Measurements from ENCODE around the gene C16orf78. TPM values are rescaled to one million over a fixed set of nuclear protein-coding genes. Genes with fewer than 3 reads are reported as not detected.

C16orf78 gene
- total and polyA plus RNA-seq, 2 of the 4 experiments (the other 2 are of a cell fraction): not detected

DNA sequence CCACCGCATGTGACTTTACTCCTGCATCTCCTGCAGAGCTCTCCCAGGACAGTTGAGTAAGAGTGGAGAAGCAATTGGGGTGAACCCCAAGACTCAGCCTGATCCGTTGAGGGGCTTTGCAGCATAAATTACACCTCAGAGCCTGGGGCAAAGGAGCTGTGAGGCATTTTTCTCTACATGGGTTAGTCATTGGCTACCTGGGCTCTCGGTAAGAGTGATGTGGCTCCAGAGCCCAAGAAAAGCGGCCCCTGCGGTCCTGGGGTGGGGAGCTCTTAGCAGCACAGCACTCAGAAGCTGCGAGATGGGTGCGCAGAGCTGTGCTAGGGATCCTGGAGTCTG lies 40.4 kb upstream of the C16orf78 start:
- Histone ChIP-seq H3K4ac (ENCODE audit: low read depth, low read length) (no peak overlapping the region), H3K4me3 (ENCODE audit: insufficient read depth, low read depth, low read length) (no peak overlapping the region), H3K23ac (ENCODE audit: low read depth, low read length) (no peak overlapping the region), H3K14ac (replicated peaks; ENCODE audit: low read depth, low read length) (no peak overlapping the region), H3K9ac (ENCODE audit: low read depth, low read length) (no peak overlapping the region), H4K91ac (ENCODE audit: insufficient read depth, low read depth, low read length) (no peak overlapping the region), H3K9me3 (ENCODE audit: control insufficient read depth, insufficient read depth, low read length) (no peaks in the 10 kb centered on the region), H3K4me1 (ENCODE audit: control insufficient read depth, insufficient read depth, low read length) (no peaks in the 10 kb centered on the region), H2BK20ac (ENCODE audit: low read depth, low read length) (no peak overlapping the region), H4K8ac (ENCODE audit: low read depth in 2 of 2, low read length in 2 of 2) (no peak overlapping the region), H2AFZ (replicated peaks; ENCODE audit: low read length, poor library complexity) (no peak overlapping the region), H2BK5ac (ENCODE audit: low read depth, low read length, poor library complexity, severe bottlenecking) (no peak overlapping the region), H3K36me3 (ENCODE audit: control insufficient read depth, insufficient read depth, low read length) (no peaks in the 10 kb centered on the region), H3K79me1 (ENCODE audit: low read depth in 1 of 2, low read length in 2 of 2) (no peaks in the 10 kb centered on the region), H2BK120ac (ENCODE audit: low read depth, low read length) (no peak overlapping the region), H4K20me1 (ENCODE audit: insufficient read depth, low read length) (no peaks in the 10 kb centered on the region), H2BK15ac (ENCODE audit: low read depth, low read length) (no peak overlapping the region), H3K56ac (ENCODE audit: extremely low read depth, insufficient read depth, low read length) (no peak overlapping the region), H3K9me1 (ENCODE audit: insufficient read depth, low read length) (no peaks in the 10 kb centered on the region), H2AK9ac (replicated peaks; ENCODE audit: low read depth, low read length, poor library complexity) (no peak overlapping the region), H3K27ac (ENCODE audit: insufficient read depth, low read length) (no peak overlapping the region), H4K5ac (ENCODE audit: low read depth, low read length) (no peak overlapping the region), H3K4me2 (ENCODE audit: low read depth, low read length) (no peak overlapping the region), H2AK5ac (ENCODE audit: low read depth, low read length) (no peak overlapping the region), H3K27me3 (ENCODE audit: control insufficient read depth, insufficient read depth, low read length) (no peaks in the 10 kb centered on the region), H3K18ac (ENCODE audit: low read depth, low read length) (no peak overlapping the region)
- no peak for TF ChIP-seq NFE2L2 (IDR thresholded peaks at IDR 0.05; ENCODE audit: low read depth, low read length)
- TF ChIP-seq CEBPB (IDR thresholded peaks at IDR 0.05; ENCODE audit: low read depth, low read length): no peak
- TF ChIP-seq, protein P1, sequence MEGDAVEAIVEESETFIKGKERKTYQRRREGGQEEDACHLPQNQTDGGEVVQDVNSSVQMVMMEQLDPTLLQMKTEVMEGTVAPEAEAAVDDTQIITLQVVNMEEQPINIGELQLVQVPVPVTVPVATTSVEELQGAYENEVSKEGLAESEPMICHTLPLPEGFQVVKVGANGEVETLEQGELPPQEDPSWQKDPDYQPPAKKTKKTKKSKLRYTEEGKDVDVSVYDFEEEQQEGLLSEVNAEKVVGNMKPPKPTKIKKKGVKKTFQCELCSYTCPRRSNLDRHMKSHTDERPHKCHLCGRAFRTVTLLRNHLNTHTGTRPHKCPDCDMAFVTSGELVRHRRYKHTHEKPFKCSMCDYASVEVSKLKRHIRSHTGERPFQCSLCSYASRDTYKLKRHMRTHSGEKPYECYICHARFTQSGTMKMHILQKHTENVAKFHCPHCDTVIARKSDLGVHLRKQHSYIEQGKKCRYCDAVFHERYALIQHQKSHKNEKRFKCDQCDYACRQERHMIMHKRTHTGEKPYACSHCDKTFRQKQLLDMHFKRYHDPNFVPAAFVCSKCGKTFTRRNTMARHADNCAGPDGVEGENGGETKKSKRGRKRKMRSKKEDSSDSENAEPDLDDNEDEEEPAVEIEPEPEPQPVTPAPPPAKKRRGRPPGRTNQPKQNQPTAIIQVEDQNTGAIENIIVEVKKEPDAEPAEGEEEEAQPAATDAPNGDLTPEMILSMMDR (conservative IDR thresholded peaks at IDR 0.05; ENCODE audit: low read depth, low read length): no peak
- no peak for TF ChIP-seq BHLHE40 (IDR thresholded peaks at IDR 0.05; ENCODE audit: low read depth, low read length)
- no peak for TF ChIP-seq FOS (IDR thresholded peaks at IDR 0.05; ENCODE audit: low read depth, low read length)
- dilution Hi-C loops (cut with HindIII; ENCODE audit: low sequenced_read_pairs, unreplicated experiment) (no loop called here), intact Hi-C loops (cut with micrococcal nuclease) (no loop called here), in situ Hi-C loops (cut with MboI; ENCODE audit: low sequenced_read_pairs) (no loop called here)
- DNase-seq (no peak), ATAC-seq (ENCODE audit: low read depth) (no peak)
- ChIA-PET CTCF (no interaction called here), POLR2A (ENCODE audit: unreplicated experiment) (no interaction called here)
- no TSS peak for BruUV-seq (replicated peaks)
- 67% methylated on average over 1 of the region's 7 CpGs; no CpG with 5 or more reads in 1 of the 2 experiments for WGBS, 2 experiments (ENCODE audit: extremely low coverage in 2 of 2, insufficient read length in 1 of 2)
